GM19328 (cell line): ENCODE measurements around the gene MYO7B.

Source experiments
- ATAC-seq: cut with Tn5 transposase; IDR thresholded peaks from one replicate; pipeline ENCODE4 v1.9.1; 2021; ENCODE audit warnings: mild to moderate bottlenecking, moderate library complexity; ENCODE audit not compliant: unreplicated experiment

Gene MYO7B

DNA sequence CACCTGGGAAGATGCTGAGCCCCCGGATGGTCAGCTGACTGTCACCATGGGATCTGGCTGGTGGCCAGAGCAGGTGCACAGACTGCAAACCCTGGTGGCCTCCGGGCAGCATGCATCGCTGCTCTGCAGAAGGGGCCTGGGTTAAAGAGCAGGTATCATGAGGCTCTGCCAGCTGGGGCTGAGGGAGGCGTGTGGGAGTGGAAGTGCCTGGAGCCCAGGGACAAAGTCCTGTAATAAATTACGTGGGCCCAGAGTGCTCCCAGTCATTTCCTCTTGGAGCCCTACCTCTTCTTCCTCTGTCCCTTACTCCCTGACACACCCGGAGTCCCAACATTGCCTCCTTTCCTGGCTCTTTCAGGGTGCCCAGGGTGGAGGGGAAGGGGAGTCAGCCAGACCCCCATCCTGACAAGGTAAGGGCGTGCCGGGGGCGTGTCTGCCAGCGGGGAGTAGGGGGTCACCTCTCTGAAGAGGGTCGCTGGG lies at the start of gene MYO7B:
Gene MYO7B (plus strand): TSS at position 262 of the 480 bp plus-strand sequence. CDS start 24,040 bp downstream, outside the sequence.
- no peak for ATAC-seq

DNA sequence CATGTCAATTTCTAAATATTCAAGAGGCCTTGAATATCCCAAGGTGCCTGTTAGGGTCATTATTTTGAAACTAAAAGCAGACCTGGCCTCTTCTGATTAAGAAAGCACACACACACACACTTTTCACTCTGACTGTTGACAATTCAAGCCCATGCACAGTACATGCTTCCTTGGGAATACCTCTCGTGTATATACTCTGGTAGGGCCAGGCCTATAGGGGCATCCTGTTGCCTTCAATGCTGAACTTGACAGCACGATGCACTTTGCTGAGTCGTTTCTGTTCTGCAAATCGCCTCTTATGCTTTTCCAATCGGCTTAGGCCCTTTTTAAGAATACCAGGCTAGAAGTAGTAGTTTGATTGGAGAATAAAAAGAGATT lies 49.8 kb upstream of the MYO7B start:
- no peak for ATAC-seq

DNA sequence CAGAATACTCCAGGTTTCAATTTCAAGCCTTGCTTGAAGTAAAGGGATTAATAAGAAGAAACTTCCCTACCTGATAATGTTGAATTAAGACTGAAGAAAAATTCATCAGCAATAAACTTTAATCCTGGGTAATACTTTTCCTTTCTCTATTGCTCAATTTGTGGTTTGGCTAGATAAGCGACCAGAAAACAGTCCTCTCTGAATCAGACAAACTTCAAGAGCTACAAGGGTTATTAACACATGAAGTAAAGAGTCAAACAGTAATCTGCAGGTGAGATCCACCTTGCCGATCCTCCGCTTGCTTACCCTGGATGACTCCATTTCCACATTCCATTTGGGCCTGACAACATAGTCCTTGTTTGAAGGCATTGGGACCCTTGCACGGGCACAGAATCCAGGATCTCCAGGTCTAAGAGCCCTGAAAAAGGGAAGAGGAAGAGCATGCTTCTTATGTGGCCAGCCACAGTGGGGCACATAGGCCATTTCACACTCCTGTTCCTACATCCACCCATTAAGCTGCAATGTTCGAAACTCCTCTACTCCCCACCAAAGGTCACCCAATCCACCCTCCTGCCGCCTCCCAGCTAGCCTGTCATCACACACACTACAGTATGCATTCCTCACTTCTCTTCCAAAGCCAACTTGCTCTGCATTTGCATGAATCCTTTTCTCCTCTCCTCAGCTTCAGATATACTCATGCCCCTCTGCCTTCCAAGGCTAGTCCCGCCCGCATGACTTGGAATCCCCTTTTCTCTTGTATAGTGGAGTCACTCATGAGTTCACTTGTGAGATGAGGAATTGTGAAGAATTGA lies 49.0 kb upstream of the MYO7B start:
- ATAC-seq = no peak

DNA sequence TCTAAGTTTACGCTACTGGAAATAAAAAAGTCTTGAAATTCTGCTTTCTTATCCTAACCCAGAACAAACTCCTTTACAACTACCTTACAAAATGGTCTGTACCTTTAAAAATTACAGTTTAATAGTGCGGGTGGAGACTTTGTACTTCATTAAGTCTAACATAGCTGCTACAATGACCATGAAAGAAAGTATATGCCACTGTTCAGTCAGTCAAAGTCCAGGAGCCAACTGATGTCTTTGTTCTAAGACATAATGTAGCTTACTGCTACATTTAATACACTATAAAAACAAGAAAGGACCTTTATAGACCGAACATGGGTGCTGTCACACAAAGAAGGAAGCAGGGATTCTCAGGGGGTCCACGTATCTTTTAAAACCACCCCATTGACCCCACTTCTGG lies 45.2 kb upstream of the MYO7B start:
- ATAC-seq = no peak

DNA sequence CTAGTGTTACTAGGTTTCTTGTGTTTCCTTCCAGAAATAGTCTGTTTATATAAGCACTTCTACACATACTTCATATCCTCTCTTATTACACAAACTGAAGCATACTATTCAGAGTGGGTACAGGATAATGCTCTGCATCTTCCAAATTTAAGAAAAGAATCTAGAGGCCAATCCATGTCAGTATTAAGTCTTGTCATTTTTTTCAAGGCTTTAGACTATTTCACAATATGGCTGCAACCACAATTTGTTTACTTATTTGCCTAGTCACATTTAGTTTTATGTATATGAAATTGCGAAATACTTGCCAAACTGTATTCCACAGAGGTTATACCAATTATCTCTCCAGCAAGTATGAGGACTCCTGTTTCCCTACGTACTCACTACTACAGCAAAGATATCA lies 37.1 kb upstream of the MYO7B start:
- no peak for ATAC-seq

DNA sequence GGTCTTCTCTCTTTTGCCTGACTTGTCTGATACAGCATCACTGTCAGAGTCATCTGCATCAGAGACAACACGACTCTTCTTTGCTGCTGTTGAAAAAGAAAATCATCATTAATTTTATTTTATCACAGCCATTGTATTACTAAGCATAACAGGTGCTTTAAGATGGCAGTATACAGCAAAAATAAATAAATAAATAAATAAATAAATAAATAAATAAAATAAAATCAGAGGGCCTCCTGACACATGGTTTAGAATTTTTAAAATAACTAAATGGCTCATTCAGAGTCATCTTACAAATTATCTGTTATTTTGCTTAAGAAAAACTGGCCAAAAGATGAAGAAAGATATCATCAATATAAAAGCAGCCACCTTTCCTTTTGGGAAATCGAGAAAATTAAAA lies 32.0 kb upstream of the MYO7B start:
- no peak for ATAC-seq

DNA sequence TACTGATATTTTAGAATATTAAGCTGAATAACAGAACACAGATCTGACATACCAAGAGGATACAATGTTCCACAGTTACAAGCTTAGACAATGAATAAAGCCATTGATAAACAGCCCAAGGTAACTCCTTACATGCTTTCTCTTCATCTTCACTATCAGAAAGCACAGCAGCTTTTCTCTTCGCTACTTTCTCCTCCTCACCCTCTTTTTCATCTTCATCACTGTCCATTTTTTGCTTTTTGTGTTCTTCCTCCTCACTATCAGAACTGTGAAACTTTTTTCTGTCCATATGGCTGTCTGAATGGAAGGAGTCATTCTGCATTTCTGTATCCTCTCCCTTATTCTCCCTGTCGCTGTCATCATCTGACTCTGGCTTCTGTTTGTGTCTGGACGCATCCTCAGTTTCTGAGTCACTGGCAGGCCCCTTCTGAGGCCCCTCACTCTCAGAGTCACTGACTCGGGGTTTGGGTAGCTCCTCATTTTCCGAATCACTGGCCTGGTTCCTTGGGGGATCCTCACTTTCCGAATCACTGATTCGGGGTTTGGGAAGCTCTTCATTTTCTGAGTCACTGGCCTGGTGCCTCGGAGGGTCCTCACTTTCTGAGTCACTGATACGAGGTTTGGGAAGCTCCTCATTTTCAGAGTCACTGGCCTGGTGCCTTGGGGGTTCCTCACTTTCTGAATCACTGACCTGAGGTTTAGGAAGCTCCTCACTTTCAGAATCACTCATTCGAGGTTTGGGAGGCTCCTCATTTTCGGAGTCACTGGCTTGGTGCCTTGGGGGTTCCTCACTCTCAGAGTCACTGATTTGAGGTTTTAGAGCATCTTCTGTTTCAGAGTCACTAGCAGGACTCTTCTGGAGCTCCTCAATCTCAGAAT lies 30.7 kb upstream of the MYO7B start:
- ATAC-seq = no peak

DNA sequence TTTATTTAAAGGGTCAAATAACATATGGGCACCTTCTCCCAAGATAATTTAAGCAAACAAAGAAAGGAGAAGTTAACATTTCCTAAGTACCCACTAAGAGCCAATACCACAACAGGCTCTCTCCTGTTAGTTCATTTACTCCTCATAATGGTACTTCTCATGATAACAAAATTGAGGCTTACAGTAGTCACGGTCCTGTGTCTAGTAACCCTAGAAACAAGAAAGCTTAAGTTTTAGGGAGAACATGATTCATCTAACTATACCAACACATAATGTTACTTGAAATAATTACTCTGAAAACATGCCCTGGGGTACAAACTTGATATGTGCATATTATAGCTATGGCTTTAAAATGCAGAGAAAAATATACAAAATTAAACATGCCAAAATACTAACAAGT lies 29.0 kb upstream of the MYO7B start:
- no peak for ATAC-seq

DNA sequence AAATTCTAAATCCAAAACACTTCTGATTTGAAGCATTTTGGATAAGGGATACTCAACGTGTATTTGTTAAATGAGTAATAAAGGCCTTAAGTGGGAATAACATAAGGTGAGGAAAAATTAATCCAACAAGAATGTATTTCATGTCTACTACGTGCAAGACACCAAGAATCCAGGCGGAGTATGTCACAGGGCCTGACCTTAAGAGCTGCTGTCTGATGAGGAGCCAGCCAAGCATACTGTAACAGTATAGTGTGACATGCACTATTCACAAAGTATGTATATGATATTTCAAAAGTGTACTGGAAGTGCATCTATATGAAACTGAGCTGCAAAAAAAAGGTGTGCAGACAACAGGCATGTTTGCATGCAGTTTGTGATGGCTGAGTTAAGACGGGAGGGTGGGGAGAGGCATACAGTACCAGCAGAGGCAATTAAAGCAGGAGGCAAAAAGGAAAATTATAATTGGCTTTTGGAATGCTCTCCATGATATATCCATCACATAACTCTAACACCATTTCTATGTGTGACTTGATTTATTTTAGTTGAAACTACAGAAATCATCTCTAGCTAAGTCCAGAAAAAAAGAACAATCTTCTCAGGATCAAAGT lies 27.4 kb upstream of the MYO7B start:
- no peak for ATAC-seq

DNA sequence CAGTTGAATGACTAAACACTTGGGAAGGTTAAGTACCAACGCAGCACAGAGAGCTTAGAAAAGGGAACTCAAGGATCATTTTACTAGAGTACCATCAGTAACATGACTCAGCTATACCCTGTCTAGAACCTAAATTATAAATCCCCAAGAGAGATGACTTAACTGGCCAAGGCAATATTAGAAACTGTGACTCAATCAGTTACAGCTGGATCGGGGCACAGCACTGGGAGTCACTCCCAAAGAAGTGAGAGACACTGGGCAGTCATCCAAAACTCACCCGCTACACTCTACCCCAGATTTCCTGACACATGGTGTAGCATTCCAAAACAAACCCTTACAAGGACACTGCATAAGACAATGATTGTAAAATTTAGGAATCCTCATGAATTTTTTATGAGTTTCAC lies 26.9 kb upstream of the MYO7B start:
- ATAC-seq = no peak

DNA sequence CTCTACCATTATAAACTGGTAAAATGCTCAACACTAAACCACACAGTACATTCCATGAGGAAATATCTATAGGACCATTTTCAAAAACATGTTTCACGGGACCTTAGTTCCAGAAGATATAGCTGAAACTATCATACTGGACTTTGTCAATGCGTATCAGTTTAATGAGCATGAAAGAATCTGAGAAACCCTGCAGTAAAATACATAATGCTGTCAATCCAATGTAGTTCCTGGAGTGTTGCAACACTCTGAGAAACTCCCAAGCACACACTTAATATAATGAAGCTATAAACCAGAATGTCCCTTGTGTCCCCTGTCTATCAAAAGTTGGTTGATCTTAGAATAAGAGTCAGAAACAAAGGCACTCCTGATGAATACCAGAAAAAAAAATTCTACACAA lies 25.4 kb upstream of the MYO7B start:
- ATAC-seq = no peak

DNA sequence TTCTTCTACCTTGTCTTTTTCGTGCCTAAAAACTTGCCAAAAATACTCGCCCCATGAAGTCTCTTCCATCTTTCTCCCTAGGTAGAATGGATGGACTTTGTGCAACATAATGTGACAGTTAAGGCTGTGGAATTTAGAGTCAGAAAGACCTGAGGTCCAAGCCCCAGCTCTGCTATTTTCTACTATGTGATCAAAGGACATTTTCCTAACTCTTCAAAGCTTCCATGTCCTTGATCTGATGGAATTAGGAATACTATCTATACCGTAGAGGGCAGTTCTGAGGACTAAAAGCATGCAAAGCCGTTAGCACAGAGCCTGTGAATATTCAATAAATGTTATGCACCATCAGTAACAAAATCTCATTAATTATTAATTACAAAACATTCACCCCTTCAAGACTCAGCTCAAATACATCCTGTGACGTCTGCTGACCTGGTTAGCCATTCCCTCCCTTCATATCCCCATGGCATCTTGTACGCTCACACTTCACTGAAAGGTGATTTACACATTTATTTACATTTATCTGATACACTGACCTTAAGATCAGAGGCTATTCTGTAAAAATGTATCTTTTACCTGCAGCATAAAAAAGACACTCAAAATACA lies 24.3 kb upstream of the MYO7B start:
- no peak for ATAC-seq

DNA sequence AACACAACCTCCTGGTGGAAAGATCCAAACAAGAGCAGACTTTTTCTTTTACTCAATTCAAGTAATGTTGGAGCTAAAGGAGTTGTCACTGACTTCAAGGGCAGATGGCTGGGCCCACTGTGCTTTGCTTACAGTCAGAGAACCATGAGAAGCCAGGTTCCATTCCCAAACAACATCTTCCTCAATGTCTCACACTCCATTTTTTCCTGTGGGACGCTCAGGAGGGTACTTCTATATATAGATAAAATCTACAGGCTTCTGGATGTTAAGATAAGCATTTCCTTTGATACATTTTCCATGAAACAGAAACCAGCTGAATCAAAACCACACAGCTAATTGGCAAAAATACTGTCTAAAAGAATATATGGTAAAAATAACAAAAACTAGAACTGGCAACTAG lies 23.6 kb upstream of the MYO7B start:
- no peak for ATAC-seq

DNA sequence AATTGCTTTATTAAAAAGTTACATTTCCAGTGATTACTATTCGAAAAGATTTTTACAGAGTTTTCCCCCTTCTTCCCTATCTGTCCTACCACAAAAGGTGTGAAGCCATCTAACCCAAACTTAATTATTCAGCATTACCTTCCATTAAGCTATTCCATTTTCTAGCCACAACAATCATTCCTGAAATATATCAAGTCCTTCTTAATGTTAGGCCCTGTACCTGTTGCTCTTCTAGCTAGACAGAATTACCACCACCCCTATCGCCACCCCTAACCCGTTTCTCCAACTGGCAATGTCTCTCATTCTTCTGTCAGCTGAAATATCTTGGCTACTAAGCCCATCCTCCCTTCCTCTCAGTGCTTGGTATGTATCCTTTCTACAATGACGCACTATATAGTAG lies 23.1 kb upstream of the MYO7B start:
- no peak for ATAC-seq

DNA sequence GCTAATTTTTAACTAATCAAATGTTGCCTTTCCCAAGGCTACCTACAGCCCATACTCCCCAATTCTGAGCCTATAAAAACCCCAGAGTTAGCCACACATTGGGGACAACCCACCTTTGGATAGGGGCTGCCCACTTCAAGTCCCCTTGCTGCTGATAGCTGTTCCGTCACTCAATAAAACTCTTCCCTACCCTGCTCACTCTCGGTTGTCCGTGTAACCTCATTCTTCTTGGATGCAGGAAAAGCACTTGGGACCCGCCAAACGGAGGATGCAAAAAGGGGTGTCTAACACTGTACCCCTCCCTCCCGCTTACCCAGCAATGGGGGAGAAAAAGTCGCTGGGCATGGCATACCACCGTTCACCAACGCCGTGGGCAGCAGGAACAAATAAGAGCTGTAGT lies 21.4 kb upstream of the MYO7B start:
- ATAC-seq = no peak

DNA sequence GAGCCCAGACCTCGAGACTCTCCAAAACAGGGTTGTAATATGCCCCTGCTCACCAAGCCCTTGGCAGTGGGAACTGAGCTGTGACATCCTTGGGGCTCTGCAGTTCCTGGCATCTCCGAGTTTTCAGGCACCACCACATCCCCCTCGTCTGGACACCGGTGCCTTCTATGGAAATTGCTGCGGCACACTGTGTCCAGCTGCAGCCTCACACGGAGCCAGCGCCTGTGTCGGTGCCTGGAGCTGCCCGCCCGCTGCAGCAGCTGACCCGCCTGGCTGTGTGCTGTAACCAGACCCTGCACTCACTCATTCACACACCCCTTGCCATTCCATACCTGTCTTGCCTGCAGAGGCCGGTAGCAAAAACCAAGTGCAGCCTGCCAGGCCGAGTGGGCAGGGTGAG lies 21.0 kb upstream of the MYO7B start:
- ATAC-seq = no peak

DNA sequence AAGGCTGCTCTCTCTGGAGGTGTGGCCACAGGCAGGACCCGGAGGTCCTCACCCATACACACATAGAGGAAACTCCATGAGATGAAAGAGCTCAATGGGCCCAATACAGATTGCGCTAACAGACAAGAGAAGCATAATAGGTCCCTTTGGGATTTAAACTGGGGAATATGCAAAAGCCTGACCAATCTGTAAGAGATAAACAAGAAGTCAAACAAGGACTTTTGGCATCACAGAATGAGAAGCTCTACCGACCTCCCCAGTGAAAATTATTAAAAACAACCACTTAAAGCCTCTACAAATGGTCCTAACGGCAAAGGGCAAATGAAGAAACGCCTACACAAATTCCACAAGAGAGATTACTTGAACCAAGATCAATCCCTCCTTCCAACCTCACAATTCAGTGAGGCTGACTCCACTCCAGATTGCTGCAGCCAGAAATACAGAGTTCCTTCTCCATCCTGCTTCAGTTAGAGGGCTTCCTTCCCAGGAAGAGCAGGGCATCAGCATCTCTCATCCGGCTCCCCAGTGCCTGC lies 20.0 kb upstream of the MYO7B start:
- no peak for ATAC-seq

DNA sequence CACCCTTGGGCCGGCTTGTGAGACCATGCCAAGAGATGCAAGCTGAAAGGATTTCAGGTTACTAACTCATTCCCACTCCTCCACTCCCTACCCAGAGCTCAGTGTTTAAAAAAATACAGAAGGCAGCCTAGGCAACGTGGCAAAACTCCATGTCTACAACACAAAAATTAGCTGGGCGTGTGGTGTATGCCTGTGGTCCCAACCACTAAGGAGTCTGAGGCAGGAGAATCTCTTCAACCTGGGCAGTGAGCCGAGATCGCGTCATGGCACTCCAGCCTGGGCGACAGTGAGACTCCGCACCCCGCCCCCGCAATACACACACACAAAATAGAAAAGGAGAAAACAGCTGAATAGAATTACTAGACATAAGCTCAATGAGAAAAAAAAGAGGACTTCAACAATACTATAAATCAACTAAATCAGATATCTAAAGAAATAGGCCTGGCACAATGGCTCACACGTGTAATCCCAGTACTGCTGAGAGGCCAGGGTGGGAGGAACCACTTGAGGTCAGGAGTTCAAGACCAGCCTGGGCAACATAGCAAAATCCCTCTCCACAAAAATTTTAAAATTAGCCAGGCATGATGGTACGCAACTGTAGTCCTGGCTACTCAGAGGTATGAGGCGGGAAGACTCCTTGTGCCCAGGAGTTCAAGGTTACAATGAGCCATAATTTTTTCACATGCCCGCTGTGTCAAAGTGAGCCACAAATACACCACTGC lies 19.3 kb upstream of the MYO7B start:
- no peak for ATAC-seq

DNA sequence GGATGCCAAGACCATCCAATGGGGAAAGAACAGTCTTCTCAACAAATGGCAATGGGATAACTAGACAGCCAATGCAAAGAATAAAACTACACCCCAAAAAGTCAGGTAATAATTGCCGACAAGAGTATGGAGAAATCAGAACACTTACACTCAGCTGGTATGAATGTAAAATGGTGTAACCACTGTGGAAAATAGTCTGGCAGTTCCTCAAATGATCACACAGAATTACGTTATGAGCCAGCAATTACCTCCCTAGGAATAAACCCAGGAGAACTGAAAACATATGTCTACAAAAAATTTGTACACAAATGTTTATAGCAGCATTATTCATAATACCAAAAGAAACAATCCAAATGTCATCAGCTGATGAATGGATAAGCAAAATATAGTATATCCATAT lies 18.0 kb upstream of the MYO7B start:
- ATAC-seq = no peak

DNA sequence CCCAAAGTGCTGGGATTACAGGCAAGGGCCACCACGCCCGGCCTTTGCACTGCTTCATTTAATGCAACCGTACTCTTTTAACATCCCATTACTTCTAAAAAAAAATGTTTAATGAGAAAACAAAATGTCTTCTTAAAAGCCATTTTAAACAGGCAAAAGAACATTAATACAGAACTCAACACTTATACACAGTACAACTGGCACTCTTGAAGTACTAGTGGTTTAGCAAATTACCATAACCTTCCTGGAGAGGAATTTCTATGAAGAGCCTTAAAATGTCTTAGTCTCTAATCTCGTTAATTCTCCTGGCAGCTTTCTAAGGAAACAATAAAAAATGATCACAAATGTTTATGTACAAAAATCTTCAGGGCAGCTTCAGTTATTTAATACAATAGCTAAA lies 15.1 kb upstream of the MYO7B start:
- no peak for ATAC-seq
